Stimulated activated CD8-positive, alpha-beta memory T cell treated with anti-CD3 and anti-CD28 coated beads, Interleukin-7, amount 100 ng/mL, for 4 hours (primary cell): ENCODE data around the gene USP21.
A peak's percentile ranks its signal among the peaks of the same experiment; 100 is the strongest.

Experiments used
- DNase-seq, 2 donors: peaks; one replicate each; pipeline ENCODE4 v3.0.0-alpha.2; 2020; ENCODE audit warnings: low read depth in 2 of 2

The USP21 gene

GRCh38 chr1:161171191-161171590, 11.9 kb downstream of the USP21 start:
- no peak for DNase-seq

GRCh38 chr1:161171696-161172095, 12.4 kb downstream of the USP21 start:
- no peak for DNase-seq

GRCh38 chr1:161172349-161172748, 13.0 kb downstream of the USP21 start:
- no peak for DNase-seq

GRCh38 chr1:161172776-161173376, 13.6 kb downstream of the USP21 start:
- DNase-seq = no peak

GRCh38 chr1:161173711-161174110, 14.4 kb downstream of the USP21 start:
- no peak for DNase-seq

GRCh38 chr1:161174911-161175310, 15.6 kb downstream of the USP21 start:
- DNase-seq = no peak

GRCh38 chr1:161175771-161176453, 16.6 kb downstream of the USP21 start:
- no peak for DNase-seq

- DNase-seq = no peak
Observed at GRCh38 chr1:161176468-161177111, 17.3 kb downstream of the USP21 start.

- DNase-seq = peak; percentile 87 to 91
Observed at GRCh38 chr1:161177112-161177935, 18.0 kb downstream of the USP21 start, which contains the start of gene B4GALT3. TSS of gene B4GALT3 (minus strand) at chr1:161177507. CDS start at chr1:161176060, 1,447 bp downstream.

- no peak for DNase-seq
Observed at GRCh38 chr1:161177936-161178244, 18.6 kb downstream of the USP21 start.

GRCh38 chr1:161179698-161180097, 20.4 kb downstream of the USP21 start:
- no peak for DNase-seq

- DNase-seq = no peak
Observed at GRCh38 chr1:161180639-161181038, 21.3 kb downstream of the USP21 start.

GRCh38 chr1:161182214-161182613, 22.9 kb downstream of the USP21 start:
- peak; percentile 48 to 56 for DNase-seq

- DNase-seq = peak; percentile 55 to 64
Observed at GRCh38 chr1:161185282-161185682, 26.0 kb downstream of the USP21 start.

GRCh38 chr1:161185732-161186311, 26.5 kb downstream of the USP21 start:
- DNase-seq = no peak

GRCh38 chr1:161187311-161187710, 28.0 kb downstream of the USP21 start:
- DNase-seq = no peak

GRCh38 chr1:161188381-161188780, 29.1 kb downstream of the USP21 start:
- no peak for DNase-seq

GRCh38 chr1:161189036-161189435, 29.7 kb downstream of the USP21 start:
- DNase-seq = no peak

GRCh38 chr1:161190962-161191521, 31.7 kb downstream of the USP21 start:
- DNase-seq = no peak

- DNase-seq = no peak
Observed at GRCh38 chr1:161191971-161192370, 32.7 kb downstream of the USP21 start.
